AG04449 (cell line): ENCODE results near the gene TSPYL6.
"Not testable (repeated sequence)": the region's sequence is repeated elsewhere in the genome, so short reads cannot be mapped to it uniquely, and the experiment has no call there.

Experiments
- CTCF ChIA-PET: fragments of 350-600 bp; formaldehyde crosslinking; extraction: SDS; loops from one replicate; lab custom pipeline; 2021; ENCODE audit warnings: antibody characterized with exemption; lab: Yijun Ruan, JAX
- POLR2A ChIA-PET: fragments of 400-600, 350-600 bp; formaldehyde crosslinking; extraction: SDS; loops from one replicate; lab custom pipeline; 2020; ENCODE audit warnings: antibody characterized with exemption, inconsistent platforms; lab: Yijun Ruan, JAX
- DNase-seq: peaks from one replicate; pipeline ENCODE4 v3.0.0-alpha.2; 2010; ENCODE audit warnings: low read depth, low spot score
- H3K4me3 ChIP-seq: 2 replicates; pipeline ENCODE4 v1.5.1; 2011; ENCODE audit warnings: low read depth, mild to moderate bottlenecking, control low read depth, low read length
- TF ChIP-seq, protein P1 (sequence below): IDR thresholded peaks from one replicate; pipeline ENCODE4 v1.5.1; 2011; ENCODE audit warnings: mild to moderate bottlenecking, moderate library complexity, low read length, control low read depth, inconsistent platforms; ENCODE audit not compliant: insufficient read depth; ENCODE audit errors: missing control alignments

The TSPYL6 gene

GRCh38 chr2:54274781-54275242, 18.8 kb upstream of the TSPYL6 start:
- DNase-seq: peak; percentile 37
- ChIA-PET POLR2A (interaction anchor here (0.8 kb wide), 1 partner anchor 62 kb away, joined by 3 read pairs; no protein-coding TSS in a partner anchor), CTCF (interaction anchor here (1.1 kb wide), 1 partner anchor 430 kb away, joined by 3 read pairs; no protein-coding TSS in a partner anchor)
- TF ChIP-seq, protein P1, sequence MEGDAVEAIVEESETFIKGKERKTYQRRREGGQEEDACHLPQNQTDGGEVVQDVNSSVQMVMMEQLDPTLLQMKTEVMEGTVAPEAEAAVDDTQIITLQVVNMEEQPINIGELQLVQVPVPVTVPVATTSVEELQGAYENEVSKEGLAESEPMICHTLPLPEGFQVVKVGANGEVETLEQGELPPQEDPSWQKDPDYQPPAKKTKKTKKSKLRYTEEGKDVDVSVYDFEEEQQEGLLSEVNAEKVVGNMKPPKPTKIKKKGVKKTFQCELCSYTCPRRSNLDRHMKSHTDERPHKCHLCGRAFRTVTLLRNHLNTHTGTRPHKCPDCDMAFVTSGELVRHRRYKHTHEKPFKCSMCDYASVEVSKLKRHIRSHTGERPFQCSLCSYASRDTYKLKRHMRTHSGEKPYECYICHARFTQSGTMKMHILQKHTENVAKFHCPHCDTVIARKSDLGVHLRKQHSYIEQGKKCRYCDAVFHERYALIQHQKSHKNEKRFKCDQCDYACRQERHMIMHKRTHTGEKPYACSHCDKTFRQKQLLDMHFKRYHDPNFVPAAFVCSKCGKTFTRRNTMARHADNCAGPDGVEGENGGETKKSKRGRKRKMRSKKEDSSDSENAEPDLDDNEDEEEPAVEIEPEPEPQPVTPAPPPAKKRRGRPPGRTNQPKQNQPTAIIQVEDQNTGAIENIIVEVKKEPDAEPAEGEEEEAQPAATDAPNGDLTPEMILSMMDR: no peak
- no peak overlapping the region for H3K4me3 ChIP-seq

GRCh38 chr2:54271843-54272627, 16.0 kb upstream of the TSPYL6 start:
- no peak for DNase-seq
- CTCF ChIA-PET: interaction anchor here (0.6 kb wide), 1 partner anchor 114 kb away, joined by 3 read pairs; no protein-coding TSS in a partner anchor
- no peak overlapping the region for H3K4me3 ChIP-seq
- TF ChIP-seq, protein P1: no peak
- POLR2A ChIA-PET: no interaction called here

GRCh38 chr2:54271189-54271588, 15.2 kb upstream of the TSPYL6 start:
- DNase-seq: no peak
- ChIA-PET POLR2A (no interaction called here), CTCF (interaction anchor here (1.2 kb wide), 1 partner anchor 11 kb away, joined by 3 read pairs; no protein-coding TSS in a partner anchor)
- no peak overlapping the region for H3K4me3 ChIP-seq
- TF ChIP-seq, protein P1: no peak

DNA sequence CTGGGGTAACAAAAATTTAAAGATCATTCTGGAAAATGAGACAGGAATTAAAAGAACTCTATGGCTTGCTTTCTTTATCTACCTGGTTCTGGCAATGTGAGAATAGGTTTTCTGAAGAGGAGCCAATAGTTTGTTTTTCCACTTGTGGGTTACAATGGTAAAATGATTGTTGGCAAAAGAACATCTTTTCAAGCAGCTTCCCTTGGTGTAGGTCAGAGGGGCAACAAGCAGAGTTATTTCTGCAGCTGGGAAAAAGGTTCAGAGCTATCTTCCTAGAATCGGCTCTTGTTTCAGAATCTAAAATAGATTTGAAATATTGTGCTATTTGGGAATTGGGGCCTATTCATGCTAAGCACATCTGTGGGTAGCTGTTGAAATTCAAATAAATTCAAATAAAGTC, 11.5 kb upstream of the TSPYL6 start:
- DNase-seq: no peak
- no peak overlapping the region for H3K4me3 ChIP-seq
- TF ChIP-seq, protein P1: no peak
- POLR2A ChIA-PET: no interaction called here
- CTCF ChIA-PET: no interaction called here

GRCh38 chr2:54265081-54265480, 9.1 kb upstream of the TSPYL6 start:
- DNase-seq, CTCF ChIA-PET, H3K4me3 ChIP-seq, POLR2A ChIA-PET: not testable (repeated sequence)

DNA sequence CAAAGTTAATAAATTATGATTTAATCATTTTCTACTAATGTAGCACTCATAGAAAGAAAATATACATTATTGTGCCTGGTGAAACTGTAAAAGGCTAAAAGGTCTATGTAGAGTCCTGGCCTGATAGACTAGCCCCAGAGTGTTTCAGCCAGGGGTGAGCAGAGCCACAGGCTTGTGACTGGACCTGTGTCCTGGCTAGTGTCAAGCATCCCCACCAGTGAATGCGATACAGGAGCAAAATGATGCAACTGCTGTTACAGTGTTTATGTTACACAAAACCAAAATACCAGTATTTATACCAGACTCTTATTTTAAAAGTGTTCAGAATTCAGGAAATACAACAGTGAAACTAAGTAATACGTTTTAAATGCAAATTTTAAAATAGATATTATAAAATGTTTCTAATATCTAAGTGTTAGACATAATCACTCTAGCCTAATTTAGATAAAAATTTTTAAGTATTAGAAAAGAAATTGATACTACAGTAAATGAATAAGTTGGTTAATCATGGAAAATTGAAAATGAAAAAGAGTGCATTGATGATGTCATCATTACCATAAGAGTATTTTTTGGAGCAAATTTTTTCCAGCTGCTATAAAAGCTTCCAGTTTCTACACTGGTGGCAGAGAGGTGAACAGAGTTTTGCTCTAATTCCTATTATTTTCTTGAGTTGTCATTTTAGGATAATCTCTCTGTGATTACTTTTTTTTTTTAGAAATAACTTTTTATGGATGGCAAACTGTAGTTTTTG, 6.2 kb upstream of the TSPYL6 start:
- TF ChIP-seq, protein P1: no peak
- ChIA-PET CTCF (no interaction called here), POLR2A (no interaction called here)
- DNase-seq: no peak
- no peak overlapping the region for H3K4me3 ChIP-seq
